ENCODE results near the gene EYS.

DNA sequence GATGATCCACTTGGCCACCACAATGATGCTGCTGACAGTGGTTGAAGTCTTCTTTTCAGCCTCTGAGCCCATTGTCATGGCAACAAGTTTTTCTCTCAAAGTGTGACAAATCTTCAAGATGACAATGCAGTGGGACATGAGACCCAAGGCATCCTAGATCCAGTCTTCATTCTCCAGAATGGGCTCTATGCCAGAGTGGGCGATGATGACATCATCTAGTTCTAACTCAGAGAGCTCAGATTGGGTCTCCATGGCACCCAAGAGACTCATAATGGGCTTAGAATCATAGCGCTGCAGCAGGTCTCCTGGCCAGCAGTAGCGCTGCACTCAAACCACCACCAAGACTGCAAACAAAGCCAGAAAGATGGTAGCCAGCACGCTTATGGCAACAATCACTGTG is 973.6 kb downstream of the EYS start:
- TF ChIP-seq, protein P1, sequence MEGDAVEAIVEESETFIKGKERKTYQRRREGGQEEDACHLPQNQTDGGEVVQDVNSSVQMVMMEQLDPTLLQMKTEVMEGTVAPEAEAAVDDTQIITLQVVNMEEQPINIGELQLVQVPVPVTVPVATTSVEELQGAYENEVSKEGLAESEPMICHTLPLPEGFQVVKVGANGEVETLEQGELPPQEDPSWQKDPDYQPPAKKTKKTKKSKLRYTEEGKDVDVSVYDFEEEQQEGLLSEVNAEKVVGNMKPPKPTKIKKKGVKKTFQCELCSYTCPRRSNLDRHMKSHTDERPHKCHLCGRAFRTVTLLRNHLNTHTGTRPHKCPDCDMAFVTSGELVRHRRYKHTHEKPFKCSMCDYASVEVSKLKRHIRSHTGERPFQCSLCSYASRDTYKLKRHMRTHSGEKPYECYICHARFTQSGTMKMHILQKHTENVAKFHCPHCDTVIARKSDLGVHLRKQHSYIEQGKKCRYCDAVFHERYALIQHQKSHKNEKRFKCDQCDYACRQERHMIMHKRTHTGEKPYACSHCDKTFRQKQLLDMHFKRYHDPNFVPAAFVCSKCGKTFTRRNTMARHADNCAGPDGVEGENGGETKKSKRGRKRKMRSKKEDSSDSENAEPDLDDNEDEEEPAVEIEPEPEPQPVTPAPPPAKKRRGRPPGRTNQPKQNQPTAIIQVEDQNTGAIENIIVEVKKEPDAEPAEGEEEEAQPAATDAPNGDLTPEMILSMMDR (IDR thresholded peaks at IDR 0.05), result no peak
- TF ChIP-seq EP300 (IDR thresholded peaks at IDR 0.05), result no peak
- TF ChIP-seq POLR2AphosphoS5 (IDR thresholded peaks at IDR 0.05), result no peak
- no peak for TF ChIP-seq POLR2A (IDR thresholded peaks at IDR 0.05; ENCODE audit: low read depth)
